DOHH2 (cell line): ENCODE results near the gene DLL3.

Source experiments
- H3F3A ChIP-seq: fragments of 200-600 bp; sonication (generic), shearing (Covaris generic); 2 replicates; pipeline ENCODE4 v1.6.0; 2016; ENCODE audit warnings: antibody characterized with exemption, mild to moderate bottlenecking; ENCODE audit not compliant: control insufficient read depth, insufficient read depth
- H3K27ac ChIP-seq: fragments of 200-600 bp; sonication (generic); 2 replicates; pipeline ENCODE4 v1.5.1; 2014; ENCODE audit warnings: low read depth, mild to moderate bottlenecking, low read length, moderate library complexity
- H3K27me3 ChIP-seq: fragments of 200-600 bp; sonication (generic); 2 replicates; pipeline ENCODE4 v1.6.1; 2014; ENCODE audit warnings: mild to moderate bottlenecking, low read length, mixed read lengths; ENCODE audit not compliant: control insufficient read depth
- H3K36me3 ChIP-seq: fragments of 200-600 bp; sonication (generic); 2 replicates; pipeline ENCODE4 v1.6.1; 2014; ENCODE audit warnings: mild to moderate bottlenecking, low read length, moderate library complexity, mixed read lengths; ENCODE audit not compliant: control insufficient read depth
- H3K4me1 ChIP-seq: fragments of 200-600 bp; sonication (generic); 2 replicates; pipeline ENCODE4 v1.6.1; 2014; ENCODE audit warnings: mild to moderate bottlenecking, low read length, mixed read lengths; ENCODE audit not compliant: control insufficient read depth
- H3K4me2 ChIP-seq: fragments of 200-600 bp; sonication (generic); 2 replicates; pipeline ENCODE4 v1.6.0; 2014; ENCODE audit warnings: mild to moderate bottlenecking, low read length, moderate library complexity
- H3K4me3 ChIP-seq: fragments of 200-600 bp; sonication (generic); 2 replicates; pipeline ENCODE4 v1.5.1; 2014; ENCODE audit warnings: mild to moderate bottlenecking, low read length, mixed read lengths
- H3K79me2 ChIP-seq: fragments of 200-600 bp; sonication (generic); 2 replicates; pipeline ENCODE4 v1.6.1; 2014; ENCODE audit warnings: mild to moderate bottlenecking, low read length, mixed read lengths; ENCODE audit not compliant: control insufficient read depth
- H3K9me2 ChIP-seq: fragments of 200-600 bp; sonication (generic); replicated peaks from 2 replicates; pipeline ENCODE4 v1.6.1; 2014; ENCODE audit warnings: mild to moderate bottlenecking, low read length, mixed read lengths; ENCODE audit not compliant: control insufficient read depth
- H3K9me3 ChIP-seq: fragments of 200-600 bp; sonication (generic); 2 replicates; pipeline ENCODE4 v1.6.1; 2014; ENCODE audit warnings: antibody characterized with exemption, low read length, mixed read lengths; ENCODE audit not compliant: control insufficient read depth, insufficient read depth
- H4K20me1 ChIP-seq: fragments of 200-600 bp; sonication (generic); 2 replicates; pipeline ENCODE4 v1.6.0; 2014; ENCODE audit warnings: low read depth, mild to moderate bottlenecking, antibody characterized with exemption, low read length, moderate library complexity; ENCODE audit not compliant: control insufficient read depth, insufficient read depth
- EZH2phosphoT487 ChIP-seq: fragments of 200-600 bp; sonication (generic); IDR thresholded peaks from 2 replicates; pipeline ENCODE4 v1.6.1; 2017; ENCODE audit warnings: borderline replicate concordance, mild to moderate bottlenecking, antibody characterized with exemption, low read length, moderate library complexity, mixed read lengths
- TF ChIP-seq, protein P1 (sequence below): fragments of 200-600 bp; sonication (generic); IDR thresholded peaks from one replicate; pipeline ENCODE4 v1.5.1; 2014; ENCODE audit warnings: antibody characterized with exemption, mild to moderate bottlenecking, low read depth, low read length; ENCODE audit not compliant: poor library complexity, severe bottlenecking

DLL3 gene

DNA sequence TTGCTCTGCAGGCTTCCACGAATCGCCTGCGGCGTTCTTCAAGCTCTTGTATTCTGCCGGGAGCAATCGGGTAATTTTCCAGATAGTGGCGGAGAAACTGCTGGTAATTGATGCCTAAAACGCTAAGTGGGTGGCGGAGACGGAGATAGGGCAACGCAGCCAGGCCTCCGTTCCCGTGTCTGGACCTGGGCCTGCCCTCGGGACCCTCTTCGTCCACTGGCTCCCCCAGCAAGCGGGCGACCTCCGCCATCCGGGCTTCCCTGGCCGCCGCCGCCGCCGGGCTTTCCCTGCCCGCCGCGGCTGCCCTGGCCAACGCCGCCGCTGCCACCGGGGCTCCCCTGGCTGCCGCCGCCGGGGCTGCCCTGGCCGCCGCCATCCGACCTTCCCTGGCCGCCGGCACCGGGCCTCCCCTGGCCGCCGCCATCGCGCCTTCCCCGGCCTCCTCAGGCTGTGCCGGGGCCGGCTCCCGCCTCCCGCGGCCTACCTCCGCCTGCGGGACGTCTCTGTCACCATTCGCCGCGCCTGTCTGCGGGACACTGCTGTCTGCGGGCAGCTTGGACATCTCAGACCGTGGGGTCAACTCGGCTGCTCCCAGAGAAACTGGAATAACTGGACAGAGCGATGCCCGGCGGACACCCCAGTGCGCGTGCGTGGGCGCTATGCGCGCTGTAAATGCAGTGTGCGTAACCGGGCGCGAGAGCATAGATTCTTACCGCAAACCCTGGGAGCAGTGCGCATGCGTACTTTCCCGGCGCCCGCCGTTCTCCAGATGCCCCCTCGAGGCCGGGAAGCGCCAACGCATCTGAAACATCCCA, 41.0 kb downstream of the DLL3 start, which contains the start of gene EID2:
Gene EID2 (minus strand): TSS at position 644 of the 815 bp plus-strand sequence. CDS start 82 bp downstream, at position 562.
- Histone ChIP-seq H3F3A (no peaks in the 10 kb centered on the region), H3K4me1 (peaks cover 40% of the 10 kb centered on the region), H3K36me3 (no peaks in the 10 kb centered on the region), H3K27me3 (peaks cover 20% of the 10 kb centered on the region), H3K27ac (no peak within 1 kb of the TSS), H3K9me2 (no peaks in the 10 kb centered on the region), H3K79me2 (peaks cover 26% of the 10 kb centered on the region), H3K4me2 (peak within 1 kb of the TSS; percentile 89), H3K4me3 (peak within 1 kb of the TSS; percentile 88), H4K20me1 (no peaks in the 10 kb centered on the region), H3K9me3 (no peaks in the 10 kb centered on the region)
- TF ChIP-seq, protein P1, sequence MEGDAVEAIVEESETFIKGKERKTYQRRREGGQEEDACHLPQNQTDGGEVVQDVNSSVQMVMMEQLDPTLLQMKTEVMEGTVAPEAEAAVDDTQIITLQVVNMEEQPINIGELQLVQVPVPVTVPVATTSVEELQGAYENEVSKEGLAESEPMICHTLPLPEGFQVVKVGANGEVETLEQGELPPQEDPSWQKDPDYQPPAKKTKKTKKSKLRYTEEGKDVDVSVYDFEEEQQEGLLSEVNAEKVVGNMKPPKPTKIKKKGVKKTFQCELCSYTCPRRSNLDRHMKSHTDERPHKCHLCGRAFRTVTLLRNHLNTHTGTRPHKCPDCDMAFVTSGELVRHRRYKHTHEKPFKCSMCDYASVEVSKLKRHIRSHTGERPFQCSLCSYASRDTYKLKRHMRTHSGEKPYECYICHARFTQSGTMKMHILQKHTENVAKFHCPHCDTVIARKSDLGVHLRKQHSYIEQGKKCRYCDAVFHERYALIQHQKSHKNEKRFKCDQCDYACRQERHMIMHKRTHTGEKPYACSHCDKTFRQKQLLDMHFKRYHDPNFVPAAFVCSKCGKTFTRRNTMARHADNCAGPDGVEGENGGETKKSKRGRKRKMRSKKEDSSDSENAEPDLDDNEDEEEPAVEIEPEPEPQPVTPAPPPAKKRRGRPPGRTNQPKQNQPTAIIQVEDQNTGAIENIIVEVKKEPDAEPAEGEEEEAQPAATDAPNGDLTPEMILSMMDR = peak; percentile 71
- TF ChIP-seq EZH2phosphoT487 = no peak

GRCh38 chr19:39540333-39540673, 41.6 kb downstream of the DLL3 start:
- Histone ChIP-seq H3K9me3 (no peaks in the 10 kb centered on the region), H3K4me3 (peak overlapping the region; percentile 88), H3K4me1 (peaks cover 34% of the 10 kb centered on the region), H3K4me2 (peak overlapping the region; percentile 89), H3K27ac (no peak overlapping the region), H3K79me2 (peaks cover 26% of the 10 kb centered on the region), H3F3A (no peaks in the 10 kb centered on the region), H4K20me1 (no peaks in the 10 kb centered on the region), H3K27me3 (peaks cover 21% of the 10 kb centered on the region), H3K9me2 (no peaks in the 10 kb centered on the region), H3K36me3 (no peaks in the 10 kb centered on the region)
- TF ChIP-seq, protein P1 = no peak
- no peak for TF ChIP-seq EZH2phosphoT487

GRCh38 chr19:39542206-39542605, 43.5 kb downstream of the DLL3 start:
- Histone ChIP-seq H3K9me3 (no peaks in the 10 kb centered on the region), H3F3A (no peaks in the 10 kb centered on the region), H3K4me2 (peak overlapping the region; percentile 52), H3K79me2 (peaks cover 23% of the 10 kb centered on the region), H3K9me2 (no peaks in the 10 kb centered on the region), H3K4me1 (peaks cover 28% of the 10 kb centered on the region), H3K36me3 (no peaks in the 10 kb centered on the region), H3K27me3 (peaks cover 35% of the 10 kb centered on the region), H4K20me1 (no peaks in the 10 kb centered on the region), H3K4me3 (peak overlapping the region; percentile 6; the same call in 1 of the 2 replicates), H3K27ac (no peak overlapping the region)
- TF ChIP-seq, protein P1 = no peak
- no peak for TF ChIP-seq EZH2phosphoT487
